GM12891 (cell line): ENCODE data around the gene PRKN.

Source experiments
- POLR2AphosphoS5 ChIP-seq: IDR thresholded peaks from 2 replicates; pipeline ENCODE4 v1.6.1; 2011; ENCODE audit warnings: low read depth, low read length, control low read depth
- TAF1 ChIP-seq: IDR thresholded peaks from 2 replicates; pipeline ENCODE4 v1.6.1; 2011; ENCODE audit warnings: low read depth, low read length, control low read depth

- no peak for TF ChIP-seq TAF1
- no peak for TF ChIP-seq POLR2AphosphoS5
These were observed 1413.5 kb downstream of the PRKN start for GRCh38 chr6:161313940-161314509.
